Measurements from ENCODE around the gene CD59. TPM values are rescaled to one million over a fixed set of nuclear protein-coding genes. Genes with fewer than 3 reads are reported as not detected.

Gene CD59
- total and polyA plus RNA-seq, 2 of the 4 experiments (the other 2 are of a cell fraction): 765 to 1,140 TPM

DNA sequence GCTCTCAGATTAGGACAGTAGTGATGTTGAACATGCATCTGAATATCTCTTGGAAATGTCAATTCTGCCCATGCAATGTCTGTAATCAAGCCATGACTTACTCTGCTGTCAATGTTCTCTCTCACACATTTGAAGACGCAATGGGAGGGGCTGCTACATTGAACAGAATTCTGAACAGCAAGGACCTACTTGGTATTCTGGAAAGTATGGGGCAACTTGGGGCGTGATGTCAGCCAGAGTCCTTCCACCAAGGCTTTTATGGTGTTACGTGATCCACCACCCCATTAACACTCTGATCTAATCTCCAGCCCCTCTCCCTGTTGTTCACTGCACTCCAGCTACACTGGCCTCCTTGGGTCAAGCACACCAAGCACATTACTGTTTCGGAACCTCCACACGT lies 7.1 kb upstream of the CD59 start:
- H2AK9ac ChIP-seq (replicated peaks; ENCODE audit: low read depth, low read length, poor library complexity): peak overlapping the region; percentile 74
- peak overlapping the region; percentile 85 for H2BK120ac ChIP-seq (ENCODE audit: low read depth, low read length)
- peak overlapping the region; percentile 72; the same call in 1 of the 2 replicates for H2AK5ac ChIP-seq (ENCODE audit: low read depth, low read length)
- peaks cover 8% of the 10 kb centered on the region for H3K4me1 ChIP-seq (ENCODE audit: control insufficient read depth, insufficient read depth, low read length)
- peak overlapping the region in 1 of 2 experiments; percentile 61; a peak in 2 of 4 replicates for H4K8ac ChIP-seq (ENCODE audit: low read depth in 2 of 2, low read length in 2 of 2)
- DNase-seq: no peak
- H4K91ac ChIP-seq (ENCODE audit: insufficient read depth, low read depth, low read length): peak overlapping the region; percentile 78
- H3K4me2 ChIP-seq (ENCODE audit: low read depth, low read length): no peak overlapping the region; the same call in 1 of the 2 replicates
- H3K14ac ChIP-seq (replicated peaks; ENCODE audit: low read depth, low read length): peak overlapping the region; percentile 77
- H3K18ac ChIP-seq (ENCODE audit: low read depth, low read length): peak overlapping the region; percentile 1; the same call in 1 of the 2 replicates
- H2BK15ac ChIP-seq (ENCODE audit: low read depth, low read length): peak overlapping the region; percentile 81; the same call in 1 of the 3 replicates
- H2BK20ac ChIP-seq (ENCODE audit: low read depth, low read length): peak overlapping the region; percentile 63
- dilution Hi-C loops (cut with HindIII; ENCODE audit: low sequenced_read_pairs, unreplicated experiment) (no loop called here), in situ Hi-C loops (cut with MboI; ENCODE audit: low sequenced_read_pairs) (loop anchor here (10.0 kb wide), 1 partner anchor 378 kb away; no protein-coding TSS in a partner anchor), intact Hi-C loops (cut with micrococcal nuclease) (loop anchor here (2.0 kb wide), 1 partner anchor 200 kb away; no protein-coding TSS in a partner anchor)
- H3K56ac ChIP-seq (ENCODE audit: extremely low read depth, insufficient read depth, low read length): no peak overlapping the region
- no peak for ATAC-seq (ENCODE audit: low read depth)
- H3K9me3 ChIP-seq (ENCODE audit: control insufficient read depth, insufficient read depth, low read length): no peaks in the 10 kb centered on the region; the same call in 1 of the 2 replicates
- no peaks in the 10 kb centered on the region for H3K27me3 ChIP-seq (ENCODE audit: control insufficient read depth, insufficient read depth, low read length)
- BruUV-seq (replicated peaks): no TSS peak
- H3K27ac ChIP-seq (ENCODE audit: insufficient read depth, low read length): peak overlapping the region; percentile 70; the same call in 1 of the 2 replicates
- H3K9ac ChIP-seq (ENCODE audit: low read depth, low read length): peak overlapping the region; percentile 27; the same call in 1 of the 2 replicates
- peak overlapping the region; percentile 73 for H4K5ac ChIP-seq (ENCODE audit: low read depth, low read length)
- H3K23ac ChIP-seq (ENCODE audit: low read depth, low read length): peak overlapping the region; percentile 83; the same call in 1 of the 2 replicates
- peak overlapping the region; percentile 64 for H2AFZ ChIP-seq (replicated peaks; ENCODE audit: low read length, poor library complexity)
- CTCF ChIA-PET: interaction anchor here (0.9 to 1.2 kb wide), 2 partner anchors 53 to 86 kb away, joined by 3 to 5 read pairs; no protein-coding TSS in a partner anchor
- no peaks in the 10 kb centered on the region for H4K20me1 ChIP-seq (ENCODE audit: insufficient read depth, low read length)
- peaks cover 3% of the 10 kb centered on the region; the same call in 1 of the 2 replicates for H3K9me1 ChIP-seq (ENCODE audit: insufficient read depth, low read length)
- 65% methylated on average over 3 of the region's 5 CpGs; no CpG with 5 or more reads in 1 of the 2 experiments for WGBS, 2 experiments (ENCODE audit: extremely low coverage in 2 of 2, insufficient read length in 1 of 2)
- H3K4me3 ChIP-seq (ENCODE audit: insufficient read depth, low read depth, low read length): no peak overlapping the region
- H2BK5ac ChIP-seq (ENCODE audit: low read depth, low read length, poor library complexity, severe bottlenecking): no peak overlapping the region
- POLR2A ChIA-PET (ENCODE audit: unreplicated experiment): interaction anchor here (0.8 kb wide), 1 partner anchor 54 kb away, joined by 3 read pairs; no protein-coding TSS in a partner anchor
- H3K4ac ChIP-seq (ENCODE audit: low read depth, low read length): peak overlapping the region; percentile 81
- peaks cover 1% of the 10 kb centered on the region; the same call in 1 of the 2 replicates for H3K36me3 ChIP-seq (ENCODE audit: control insufficient read depth, insufficient read depth, low read length)
- H3K79me1 ChIP-seq (ENCODE audit: low read depth in 1 of 2, low read length in 2 of 2): peaks cover 5 to 22% of the 10 kb centered on the region in 2 experiments; a peak in 3 of 4 replicates
- TF ChIP-seq RCOR1 (IDR thresholded peaks at IDR 0.05; ENCODE audit: insufficient replicate concordance, low read length) (no peak), POLR2A (IDR thresholded peaks at IDR 0.05; ENCODE audit: low read depth, low read length) (no peak), MAZ (IDR thresholded peaks at IDR 0.05; ENCODE audit: borderline replicate concordance, low read depth, low read length) (no peak), ELK1 (IDR thresholded peaks at IDR 0.05; ENCODE audit: borderline replicate concordance, low read depth, low read length) (no peak), BHLHE40 (IDR thresholded peaks at IDR 0.05; ENCODE audit: low read depth, low read length) (no peak), MAFK (IDR thresholded peaks at IDR 0.05; ENCODE audit: low read depth, low read length) (no peak), FOS (IDR thresholded peaks at IDR 0.05; ENCODE audit: low read depth, low read length) (no peak), RFX5 (IDR thresholded peaks at IDR 0.05; ENCODE audit: low read depth, low read length) (no peak), CEBPB (IDR thresholded peaks at IDR 0.05; ENCODE audit: low read depth, low read length) (no peak), USF2 (IDR thresholded peaks at IDR 0.05; ENCODE audit: low read depth, low read length) (no peak), RAD21 (IDR thresholded peaks at IDR 0.05; ENCODE audit: low read length) (no peak), NFE2L2 (IDR thresholded peaks at IDR 0.05; ENCODE audit: low read depth, low read length) (no peak), SMC3 (IDR thresholded peaks at IDR 0.05; ENCODE audit: low read depth, low read length) (no peak), MXI1 (IDR thresholded peaks at IDR 0.05; ENCODE audit: borderline replicate concordance, low read depth, low read length) (no peak)
- TF ChIP-seq, protein P1, sequence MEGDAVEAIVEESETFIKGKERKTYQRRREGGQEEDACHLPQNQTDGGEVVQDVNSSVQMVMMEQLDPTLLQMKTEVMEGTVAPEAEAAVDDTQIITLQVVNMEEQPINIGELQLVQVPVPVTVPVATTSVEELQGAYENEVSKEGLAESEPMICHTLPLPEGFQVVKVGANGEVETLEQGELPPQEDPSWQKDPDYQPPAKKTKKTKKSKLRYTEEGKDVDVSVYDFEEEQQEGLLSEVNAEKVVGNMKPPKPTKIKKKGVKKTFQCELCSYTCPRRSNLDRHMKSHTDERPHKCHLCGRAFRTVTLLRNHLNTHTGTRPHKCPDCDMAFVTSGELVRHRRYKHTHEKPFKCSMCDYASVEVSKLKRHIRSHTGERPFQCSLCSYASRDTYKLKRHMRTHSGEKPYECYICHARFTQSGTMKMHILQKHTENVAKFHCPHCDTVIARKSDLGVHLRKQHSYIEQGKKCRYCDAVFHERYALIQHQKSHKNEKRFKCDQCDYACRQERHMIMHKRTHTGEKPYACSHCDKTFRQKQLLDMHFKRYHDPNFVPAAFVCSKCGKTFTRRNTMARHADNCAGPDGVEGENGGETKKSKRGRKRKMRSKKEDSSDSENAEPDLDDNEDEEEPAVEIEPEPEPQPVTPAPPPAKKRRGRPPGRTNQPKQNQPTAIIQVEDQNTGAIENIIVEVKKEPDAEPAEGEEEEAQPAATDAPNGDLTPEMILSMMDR (conservative IDR thresholded peaks at IDR 0.05; ENCODE audit: low read depth, low read length): no peak
